ENCODE data around the gene SNRPD2. TPM values are rescaled to one million over a fixed set of nuclear protein-coding genes. Genes with fewer than 3 reads are reported as not detected.

Gene SNRPD2

Small RNA genes within 50 kb of the gene (small RNA-seq; reads per million reads assigned to genes)
- gene MIR642A (ENCODE audit: insufficient read depth): not detected
- gene RN7SL836P (ENCODE audit: insufficient read depth): not detected
